Osteoblast (primary cell): ENCODE data around the gene FAM53A. TPM values are rescaled to one million over a fixed set of nuclear protein-coding genes. Genes with fewer than 3 reads are reported as not detected.

Source experiments
- DNase-seq: peaks from one replicate; pipeline ENCODE4 v3.0.0; 2011; ENCODE audit warnings: low spot score, mixed read lengths; ENCODE audit not compliant: insufficient read length; ENCODE audit errors: missing footprints
- H2AFZ ChIP-seq: 2 replicates; pipeline ENCODE4 v1.6.0; 2011; ENCODE audit warnings: mild to moderate bottlenecking, low read length
- H3K27ac ChIP-seq: 2 replicates; pipeline ENCODE4 v1.5.1; 2011; ENCODE audit warnings: mild to moderate bottlenecking, low read depth, low read length, moderate library complexity
- H3K27me3 ChIP-seq: 2 replicates; pipeline ENCODE4 v1.6.0; 2012; ENCODE audit warnings: mild to moderate bottlenecking, control low read depth, inconsistent platforms, low read length, moderate library complexity; ENCODE audit not compliant: insufficient read depth
- H3K36me3 ChIP-seq: 2 replicates; pipeline ENCODE4 v1.5.1; 2011; ENCODE audit warnings: mild to moderate bottlenecking, low read length, control low read depth, moderate library complexity; ENCODE audit not compliant: insufficient read depth
- H3K4me1 ChIP-seq: 2 replicates; pipeline ENCODE4 v1.5.1; 2011; ENCODE audit warnings: mild to moderate bottlenecking, low read length, control low read depth, moderate library complexity; ENCODE audit not compliant: insufficient read depth
- H3K4me2 ChIP-seq: 2 replicates; pipeline ENCODE4 v1.6.0; 2011; ENCODE audit warnings: mild to moderate bottlenecking, low read length; ENCODE audit not compliant: insufficient read depth
- H3K4me3 ChIP-seq: fragments of 200-600 bp; sonication (generic); 3 replicates; pipeline ENCODE4 v1.5.1; 2012; ENCODE audit warnings: mild to moderate bottlenecking, low read length, inconsistent platforms; ENCODE audit not compliant: insufficient read depth
- H3K79me2 ChIP-seq: 2 replicates; pipeline ENCODE4 v1.6.0; 2012; ENCODE audit warnings: mild to moderate bottlenecking, low read length, control low read depth, inconsistent platforms; ENCODE audit not compliant: insufficient read depth
- H3K9me3 ChIP-seq: 2 replicates; pipeline ENCODE4 v1.5.1; 2011; ENCODE audit warnings: low read depth, low read length, control low read depth
- H4K20me1 ChIP-seq: 2 replicates; pipeline ENCODE4 v1.6.0; 2012; ENCODE audit warnings: mild to moderate bottlenecking, low read length, control low read depth; ENCODE audit not compliant: insufficient read depth
- CTCF ChIP-seq: IDR thresholded peaks from 2 replicates; pipeline ENCODE4 v1.5.1; 2011; ENCODE audit warnings: mild to moderate bottlenecking, low read depth, low read length, moderate library complexity; ENCODE audit errors: extremely low read depth
- total RNA-seq: library from RNA; depleted of rRNA; stranded (reverse); fragments of >200 nt; gene quantifications from 2 replicates; pipeline ENCODE4 v1.2.3, GENCODE V29; 2012

FAM53A gene
- total RNA-seq, 1 donor = 4.3 TPM

- H3K9me3 ChIP-seq = no peaks in the 10 kb centered on the region
- no peaks in the 10 kb centered on the region for H3K4me1 ChIP-seq
- no peak for DNase-seq
- H3K27me3 ChIP-seq = no peaks in the 10 kb centered on the region
- H2AFZ ChIP-seq = no peak overlapping the region
- no peaks in the 10 kb centered on the region for H4K20me1 ChIP-seq
- H3K27ac ChIP-seq = no peak overlapping the region
- no peak overlapping the region for H3K4me3 ChIP-seq
- no peaks in the 10 kb centered on the region for H3K36me3 ChIP-seq
- H3K4me2 ChIP-seq = no peak overlapping the region
- no peaks in the 10 kb centered on the region for H3K79me2 ChIP-seq
- no peak for TF ChIP-seq CTCF
Observed at GRCh38 chr4:1670279-1670678, 13.8 kb downstream of the FAM53A start.

- no peak overlapping the region for H3K27ac ChIP-seq
- no peaks in the 10 kb centered on the region for H3K79me2 ChIP-seq
- no peak overlapping the region for H3K4me2 ChIP-seq
- H3K4me1 ChIP-seq = no peaks in the 10 kb centered on the region
- DNase-seq = no peak
- H2AFZ ChIP-seq = no peak overlapping the region
- no peaks in the 10 kb centered on the region for H3K9me3 ChIP-seq
- H3K4me3 ChIP-seq = no peak overlapping the region
- H3K27me3 ChIP-seq = no peaks in the 10 kb centered on the region
- no peak for TF ChIP-seq CTCF
- no peaks in the 10 kb centered on the region for H3K36me3 ChIP-seq
- no peaks in the 10 kb centered on the region for H4K20me1 ChIP-seq
Observed at GRCh38 chr4:1669850-1670249, 14.3 kb downstream of the FAM53A start.

- no peaks in the 10 kb centered on the region for H3K27me3 ChIP-seq
- DNase-seq = no peak
- H3K4me3 ChIP-seq = no peak overlapping the region
- H3K36me3 ChIP-seq = no peaks in the 10 kb centered on the region
- H3K4me1 ChIP-seq = no peaks in the 10 kb centered on the region
- no peaks in the 10 kb centered on the region for H3K79me2 ChIP-seq
- no peaks in the 10 kb centered on the region for H4K20me1 ChIP-seq
- H3K4me2 ChIP-seq = no peak overlapping the region
- H3K27ac ChIP-seq = no peak overlapping the region
- no peak for TF ChIP-seq CTCF
- no peaks in the 10 kb centered on the region for H3K9me3 ChIP-seq
- H2AFZ ChIP-seq = no peak overlapping the region
Observed at GRCh38 chr4:1669270-1669669, 14.8 kb downstream of the FAM53A start.

GRCh38 chr4:1668488-1668840, 15.6 kb downstream of the FAM53A start:
- no peak for TF ChIP-seq CTCF
- Histone ChIP-seq H3K36me3 (no peaks in the 10 kb centered on the region), H3K79me2 (no peaks in the 10 kb centered on the region), H3K4me3 (no peak overlapping the region), H3K9me3 (no peaks in the 10 kb centered on the region), H4K20me1 (no peaks in the 10 kb centered on the region), H2AFZ (no peak overlapping the region), H3K4me1 (no peaks in the 10 kb centered on the region), H3K27me3 (no peaks in the 10 kb centered on the region), H3K4me2 (no peak overlapping the region), H3K27ac (no peak overlapping the region)
- no peak for DNase-seq
